HG03135 (cell line): ENCODE data around the gene MRPS14.
A peak's percentile ranks its signal among the peaks of the same experiment; 100 is the strongest.
"Not testable (repeated sequence)": the region's sequence is repeated elsewhere in the genome, so short reads cannot be mapped to it uniquely, and the experiment has no call there.

Source experiments
- ATAC-seq: cut with Tn5 transposase; IDR thresholded peaks from one replicate; pipeline ENCODE4 v1.9.1; 2021; ENCODE audit warnings: mild to moderate bottlenecking, moderate library complexity; ENCODE audit not compliant: unreplicated experiment

The MRPS14 gene

DNA sequence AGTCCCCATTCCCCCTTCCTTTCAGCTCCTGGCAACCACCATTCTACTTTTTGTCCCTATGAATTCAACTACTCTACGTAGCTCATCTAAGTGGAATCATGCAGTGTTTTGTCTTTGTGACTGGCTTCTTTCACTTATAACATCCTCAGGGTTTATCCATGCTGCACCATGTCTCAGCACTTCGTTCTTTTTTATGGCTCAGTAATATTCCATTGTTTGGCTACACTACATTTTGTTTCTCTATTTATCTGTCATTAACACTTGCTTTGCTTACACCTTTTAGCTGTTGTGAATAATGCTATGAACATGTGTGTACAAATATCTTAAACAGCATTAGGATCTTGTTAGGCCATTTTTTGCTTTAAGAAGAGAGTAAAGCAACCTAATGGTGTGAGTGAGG lies 1.5 kb upstream of the MRPS14 start:
- ATAC-seq, result no peak

DNA sequence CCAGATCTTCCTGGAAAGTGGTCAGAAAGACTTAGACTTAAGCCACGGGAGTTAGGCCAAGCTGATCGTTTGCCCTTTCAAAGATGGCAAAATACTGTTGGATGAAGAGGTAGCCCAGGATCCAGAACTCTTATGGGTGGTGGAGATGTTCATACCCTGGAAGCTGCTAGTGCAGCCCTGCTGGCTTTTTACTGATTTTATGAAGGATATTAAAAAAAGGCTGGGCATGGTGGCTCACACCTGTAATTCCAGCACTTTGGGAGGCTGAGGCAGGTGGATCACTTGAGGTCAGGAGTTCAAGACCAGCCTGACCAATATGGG lies 657 bp upstream of the MRPS14 start:
- ATAC-seq, result not testable (repeated sequence)

DNA sequence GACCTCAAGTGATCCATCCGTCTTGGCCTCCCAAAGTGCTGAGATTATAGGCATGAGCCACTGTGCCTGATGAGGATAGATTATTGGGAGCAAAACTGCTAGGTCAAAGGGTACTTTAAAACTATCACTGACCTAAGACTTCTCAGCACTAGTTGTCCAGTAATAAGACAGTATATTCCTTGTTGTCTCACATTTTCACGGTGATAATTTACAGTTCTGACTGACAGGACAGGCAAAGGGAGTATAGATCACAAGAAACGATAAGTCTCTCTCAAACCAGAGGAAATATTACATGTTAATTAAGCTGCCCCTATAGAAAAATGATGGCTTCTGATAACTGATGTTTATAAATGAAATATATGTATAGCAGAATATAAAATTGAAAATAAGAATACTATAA lies 3.7 kb downstream of the MRPS14 start:
- ATAC-seq, result no peak

DNA sequence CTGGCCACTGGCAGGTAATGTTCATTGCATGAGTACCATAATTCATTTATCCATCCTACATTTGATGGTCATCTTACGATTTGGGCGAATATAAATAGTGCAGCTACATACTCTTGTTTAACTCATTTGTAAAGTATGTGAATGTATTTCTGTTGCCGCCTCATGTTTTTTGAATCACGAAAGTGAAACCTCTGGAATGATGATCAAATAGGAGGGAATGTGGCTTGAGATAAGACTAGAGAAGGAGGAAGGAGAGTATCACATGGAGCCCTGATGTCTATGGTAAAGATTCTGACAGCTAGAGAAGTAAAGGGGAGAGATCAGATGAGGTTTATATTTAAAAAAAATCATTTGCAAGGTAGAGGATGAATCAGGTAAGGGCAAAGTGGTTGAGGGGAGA lies 8.0 kb downstream of the MRPS14 start:
- ATAC-seq, result no peak

DNA sequence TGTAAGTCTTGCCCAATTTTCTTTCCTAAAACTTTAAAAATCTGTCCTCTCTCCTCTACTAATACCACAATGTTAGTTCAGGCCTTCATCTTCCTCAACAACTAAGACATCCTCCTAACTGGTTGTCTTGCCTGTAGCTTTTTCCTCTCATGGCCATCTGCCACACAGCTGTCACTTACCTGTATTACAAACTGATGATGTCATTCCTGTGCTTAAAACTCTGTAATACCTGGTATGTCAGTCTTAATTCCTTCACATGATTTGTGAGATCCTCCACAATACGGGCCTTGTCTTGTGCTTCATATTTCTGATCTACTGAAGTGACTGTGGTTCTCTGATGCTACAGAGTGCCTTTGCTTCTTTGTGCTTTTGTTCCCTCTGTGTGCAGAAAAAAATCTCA lies 9.8 kb downstream of the MRPS14 start:
- ATAC-seq, result no peak

DNA sequence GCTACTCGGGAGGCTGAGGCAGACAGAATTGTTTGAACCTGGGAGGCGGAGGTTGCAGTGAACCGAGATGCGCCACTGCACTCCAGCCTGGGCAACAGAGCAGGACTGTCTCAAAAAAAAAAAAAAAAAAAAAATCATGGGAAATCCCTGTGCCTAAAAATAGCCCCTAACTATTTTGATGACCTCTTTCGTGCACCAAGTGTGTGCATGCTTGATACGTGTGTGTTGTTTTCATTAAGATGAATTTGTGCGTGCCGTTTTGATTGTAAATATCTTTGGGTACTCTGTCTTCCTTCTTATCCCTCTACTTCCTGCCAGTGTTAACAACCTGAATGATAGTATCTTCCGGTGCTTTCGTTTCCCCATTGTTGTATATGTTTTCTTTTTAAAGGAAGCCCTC lies 13.7 kb downstream of the MRPS14 start:
- ATAC-seq, result no peak

DNA sequence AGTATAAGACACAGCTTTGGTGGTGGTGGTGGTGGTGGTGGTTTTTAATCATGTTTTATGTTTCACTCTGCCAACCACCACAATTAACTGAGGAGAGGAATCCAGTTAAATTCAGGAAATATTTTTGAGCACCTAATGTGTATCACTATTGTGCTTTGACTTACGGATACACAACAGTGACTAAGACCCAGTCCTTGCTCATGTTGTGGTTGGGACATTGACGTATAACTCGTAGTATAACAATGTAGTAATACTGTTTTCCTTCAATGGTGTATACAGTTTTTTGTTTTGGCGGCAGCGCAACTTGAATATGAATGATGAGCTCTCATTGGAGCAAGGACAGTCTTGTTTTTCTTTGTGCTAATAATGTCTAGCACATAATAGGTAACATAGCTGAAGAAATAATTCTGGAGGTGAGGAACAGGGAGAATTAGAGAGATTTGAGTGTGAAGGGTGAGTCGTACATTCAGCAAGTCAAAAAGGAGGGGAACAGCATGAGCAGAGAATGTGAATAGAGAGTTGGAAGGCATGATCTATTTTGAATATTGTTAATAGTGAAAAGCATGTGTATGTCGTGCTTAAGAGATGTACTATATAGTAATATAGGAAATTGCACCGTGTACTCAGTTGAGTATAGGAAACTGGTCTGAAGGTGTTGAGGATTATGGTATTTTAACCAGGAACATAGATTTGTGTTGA lies 18.0 kb downstream of the MRPS14 start:
- no peak for ATAC-seq

DNA sequence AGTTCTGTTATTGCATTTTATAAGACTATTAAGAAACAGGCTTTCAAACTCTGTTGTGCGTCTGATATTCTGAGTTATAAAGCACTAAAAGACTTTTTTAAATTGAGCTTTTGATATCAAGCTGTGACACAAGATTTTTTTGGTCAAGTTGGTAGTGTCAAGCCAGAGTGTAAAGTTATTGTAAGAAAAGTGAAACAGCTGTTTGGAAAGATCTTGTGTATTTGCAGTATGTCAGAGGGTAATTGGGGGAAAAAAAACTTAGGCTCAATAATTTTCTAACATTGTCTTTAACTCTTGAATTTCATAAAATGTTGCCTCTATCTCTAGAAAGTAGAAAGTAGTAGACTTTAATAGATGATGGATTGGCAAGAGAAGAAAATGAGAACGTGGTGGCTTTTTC lies 19.7 kb downstream of the MRPS14 start:
- no peak for ATAC-seq

DNA sequence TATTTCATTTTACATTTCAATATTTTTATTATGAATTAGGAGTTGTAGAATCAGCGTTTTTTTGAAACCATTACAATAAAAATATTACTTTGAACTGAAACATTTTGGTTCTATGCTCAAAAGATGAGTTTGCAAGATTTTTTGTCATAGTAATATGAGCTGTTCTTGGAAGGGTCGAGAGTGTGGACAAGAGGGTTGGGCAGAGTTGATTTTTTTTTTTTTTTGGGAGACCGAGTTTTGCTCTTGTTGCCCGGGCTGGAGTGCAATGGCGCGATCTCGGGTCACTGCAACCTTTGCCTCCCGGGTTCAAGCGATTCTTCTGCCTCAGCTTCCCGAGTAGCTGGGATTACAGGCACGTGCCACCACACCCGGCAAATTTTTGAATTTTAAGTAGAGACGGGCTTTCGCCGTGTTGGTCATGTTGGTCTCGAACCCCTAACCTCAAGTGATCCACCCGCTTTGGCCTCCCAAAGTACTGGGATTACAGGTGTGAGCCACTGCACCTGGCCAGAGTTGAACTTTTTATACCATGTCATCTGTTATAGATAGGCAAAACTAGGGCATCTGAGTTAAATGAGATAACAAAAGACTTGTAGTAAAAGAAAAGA lies 20.2 kb downstream of the MRPS14 start:
- ATAC-seq, result no peak

DNA sequence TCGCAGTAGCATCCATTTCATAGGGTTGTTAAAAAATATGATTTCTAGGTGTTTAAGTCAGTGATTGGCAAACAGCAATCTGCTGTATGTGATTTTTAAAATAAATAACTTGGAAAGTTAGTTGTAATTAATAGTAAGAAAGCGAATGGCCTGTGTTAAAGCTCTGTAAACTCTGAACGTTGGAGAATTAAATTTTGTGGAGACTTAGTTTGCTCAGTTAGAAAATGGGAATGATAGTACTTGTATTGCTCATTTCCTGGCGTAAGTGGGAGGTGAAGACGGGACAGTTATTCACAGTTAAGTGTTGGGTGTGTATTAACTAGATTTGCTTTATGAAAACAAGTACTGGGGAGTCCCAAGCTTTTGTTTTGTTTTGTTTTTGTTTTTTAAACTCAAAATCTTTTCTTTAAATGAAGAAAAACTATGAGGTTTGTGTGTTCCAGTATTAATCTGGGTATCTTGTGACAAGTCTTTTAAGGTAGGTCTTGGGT lies 22.5 kb downstream of the MRPS14 start:
- no peak for ATAC-seq

DNA sequence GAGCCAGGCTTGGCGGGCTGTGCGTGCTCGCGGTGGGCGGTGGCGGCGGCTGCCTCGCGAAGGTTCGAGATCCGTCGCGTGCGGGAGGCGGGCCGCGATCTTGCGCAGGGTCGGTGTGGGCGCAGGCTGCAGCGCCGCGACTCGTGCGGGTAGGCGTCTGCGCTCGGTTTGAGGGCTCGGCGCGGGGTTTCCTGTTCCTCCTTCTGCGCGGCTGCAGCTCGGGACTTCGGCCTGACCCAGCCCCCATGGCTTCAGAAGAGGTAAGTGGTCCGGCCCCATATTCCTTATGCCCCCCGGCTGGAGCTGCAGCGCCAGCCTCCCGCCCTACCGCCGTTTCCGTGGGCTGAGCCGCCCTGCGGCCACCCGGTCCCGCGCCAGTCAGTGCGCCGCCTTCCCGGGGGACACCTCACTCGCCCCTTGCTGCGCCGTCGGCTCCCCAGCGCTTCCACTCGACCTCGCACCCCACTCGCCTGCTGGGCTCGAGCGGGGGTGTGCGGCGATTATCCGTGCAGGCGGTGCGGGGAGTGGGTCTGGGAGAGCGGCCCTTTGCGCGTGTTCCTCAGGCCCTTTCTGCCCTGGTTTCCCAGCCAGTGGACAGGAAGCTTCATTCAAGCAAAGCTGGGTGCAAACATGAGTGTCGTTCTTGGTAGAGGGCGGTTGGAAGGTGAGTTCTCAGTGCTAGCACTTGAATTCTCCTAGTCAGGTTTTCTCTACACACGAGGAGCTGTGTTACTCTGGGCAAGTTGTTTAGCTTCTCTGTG lies 23.1 kb downstream of the MRPS14 start, which contains the start of gene CACYBP:
Gene CACYBP, plus strand, starts transcription at position 12 of the 761 bp plus-strand sequence. Its CDS starts 234 bp downstream, at position 246.
- ATAC-seq, result peak; percentile 5

DNA sequence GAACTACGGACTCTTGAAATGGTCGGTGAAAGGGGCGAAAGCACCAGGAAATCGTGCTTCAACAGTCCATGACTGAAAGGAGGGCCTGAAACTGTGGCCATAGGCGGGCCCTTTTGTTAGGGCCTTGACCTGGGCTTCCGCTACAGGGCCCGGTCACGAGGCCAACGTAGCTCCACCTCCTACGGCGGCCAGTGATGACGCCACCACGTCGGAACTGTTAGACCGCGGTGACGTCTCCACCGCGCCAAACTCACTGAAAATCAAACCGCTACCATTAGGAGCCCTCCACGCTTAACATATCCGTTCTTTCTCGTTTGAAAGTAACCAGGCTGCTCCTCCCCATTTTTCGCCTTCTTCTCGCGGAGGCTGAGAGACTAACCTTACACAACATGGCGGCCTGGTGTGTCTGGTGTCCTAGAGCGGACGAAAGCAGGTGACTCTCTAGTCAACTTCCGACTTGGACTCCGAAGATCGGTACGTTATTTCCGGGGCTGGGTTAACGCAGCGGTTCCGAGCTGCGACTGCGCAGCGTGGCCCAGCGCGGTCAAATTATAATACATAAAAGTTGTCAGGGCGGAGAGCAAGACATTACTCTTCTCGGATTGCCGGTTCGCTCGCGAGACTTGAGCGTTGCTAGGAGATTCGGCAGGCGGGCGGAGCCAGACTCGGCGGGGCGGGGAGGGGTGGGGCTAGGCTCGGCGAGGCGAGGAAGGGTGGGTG lies 23.8 kb downstream of the MRPS14 start:
- peak; percentile 78 for ATAC-seq

DNA sequence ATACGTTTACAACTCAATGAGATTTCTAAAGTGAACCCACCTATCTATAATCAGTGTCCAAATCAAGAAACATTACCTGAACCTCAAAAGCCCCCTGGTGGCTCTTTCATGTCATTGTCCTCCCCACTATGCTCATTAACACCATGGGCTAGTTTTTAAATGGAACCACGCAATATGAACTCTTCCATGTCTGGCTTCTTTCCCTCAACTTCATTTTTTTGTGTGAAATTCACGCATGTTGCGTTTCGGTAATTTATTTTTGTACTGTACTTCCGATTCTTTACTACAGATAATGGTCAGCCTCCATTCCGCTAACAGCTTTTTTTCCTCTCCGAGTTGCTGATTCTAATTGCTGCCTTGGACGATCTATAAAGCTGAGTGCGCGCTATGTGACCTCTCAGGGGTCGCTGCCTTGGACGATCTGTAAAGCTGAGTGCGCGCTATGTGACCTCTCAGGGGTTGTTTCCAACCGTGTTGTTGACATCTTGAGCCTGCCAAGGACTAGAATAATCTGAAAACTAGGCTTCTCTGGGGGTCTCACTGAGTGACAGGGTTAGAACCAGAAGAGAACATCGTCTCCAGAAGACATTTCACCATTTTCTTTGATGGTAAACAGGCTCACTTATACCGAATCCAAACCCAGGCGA lies 24.5 kb downstream of the MRPS14 start:
- peak; percentile 0 for ATAC-seq

DNA sequence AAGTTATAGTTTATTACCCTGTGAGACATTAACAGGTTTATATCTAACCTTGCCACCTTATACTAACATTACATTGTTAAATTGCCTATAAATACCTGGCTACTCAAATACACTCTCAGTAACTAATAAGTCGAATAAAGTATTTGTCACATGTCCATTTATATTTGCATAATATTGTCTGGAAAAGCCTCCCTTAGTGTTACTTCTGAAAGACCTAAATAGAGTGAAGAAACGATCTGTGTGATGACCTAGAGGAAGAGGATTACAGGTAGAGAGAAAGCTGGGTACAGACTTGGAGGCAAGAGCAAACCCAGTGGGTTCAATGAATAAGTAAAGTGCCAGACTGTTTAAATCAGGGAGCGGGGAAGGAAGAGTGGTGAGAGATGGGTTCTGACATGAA lies 26.2 kb downstream of the MRPS14 start:
- ATAC-seq, result no peak

DNA sequence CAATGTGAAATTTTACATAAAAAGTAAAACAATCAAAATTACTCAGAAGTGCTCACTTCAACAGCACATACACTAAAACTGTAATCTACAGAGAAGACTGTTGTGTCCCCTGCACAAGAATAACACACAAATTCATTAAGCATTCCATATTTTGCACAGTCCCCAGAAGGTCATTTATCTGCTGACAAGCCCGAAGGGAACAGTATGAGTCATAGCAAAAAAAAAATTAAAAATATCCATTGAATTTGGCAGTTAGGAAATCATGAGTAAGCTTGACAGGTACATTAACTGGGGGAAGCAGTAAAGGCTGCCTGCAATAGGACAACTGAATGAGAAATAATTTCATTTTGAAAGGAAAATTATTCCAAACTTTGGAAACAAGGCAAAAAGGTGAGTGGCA lies 26.7 kb downstream of the MRPS14 start:
- no peak for ATAC-seq

DNA sequence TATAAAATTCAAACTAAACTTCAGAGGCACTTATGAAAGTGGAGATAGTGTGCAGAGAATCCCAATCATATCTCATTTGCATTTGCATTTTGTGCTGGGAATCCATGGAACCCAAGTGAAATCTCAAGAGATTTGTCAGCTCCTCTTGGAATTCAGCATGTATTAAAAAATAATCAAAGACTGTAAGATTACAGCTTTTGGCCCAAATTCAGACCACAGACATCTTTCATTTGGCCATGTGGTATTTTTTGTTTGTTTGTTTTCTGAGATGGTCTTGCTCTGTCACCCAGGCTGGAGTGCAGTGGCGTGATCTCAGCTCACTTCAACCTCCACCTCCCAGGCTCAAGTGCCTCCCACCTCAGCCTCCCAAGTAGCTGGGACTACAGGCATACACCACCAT lies 27.3 kb downstream of the MRPS14 start:
- ATAC-seq, result no peak

DNA sequence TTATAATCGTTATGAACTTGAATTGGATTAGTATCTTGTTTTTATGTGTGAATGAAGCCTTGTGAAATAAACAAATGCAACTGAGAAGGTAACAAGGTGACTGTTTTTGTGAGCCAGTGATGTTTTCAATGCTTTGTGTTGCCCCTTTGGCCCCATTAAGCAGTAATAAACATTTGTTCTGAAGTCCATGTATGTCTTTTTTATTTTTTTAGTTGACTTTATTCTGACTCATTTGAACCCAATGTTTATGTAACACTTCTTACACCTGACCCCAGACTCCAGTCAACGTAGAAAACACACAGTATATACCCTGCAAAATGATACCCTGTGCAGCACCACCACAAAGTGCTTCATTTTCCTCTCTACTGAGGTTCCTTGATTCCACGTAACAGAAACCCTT lies 28.1 kb downstream of the MRPS14 start:
- no peak for ATAC-seq

DNA sequence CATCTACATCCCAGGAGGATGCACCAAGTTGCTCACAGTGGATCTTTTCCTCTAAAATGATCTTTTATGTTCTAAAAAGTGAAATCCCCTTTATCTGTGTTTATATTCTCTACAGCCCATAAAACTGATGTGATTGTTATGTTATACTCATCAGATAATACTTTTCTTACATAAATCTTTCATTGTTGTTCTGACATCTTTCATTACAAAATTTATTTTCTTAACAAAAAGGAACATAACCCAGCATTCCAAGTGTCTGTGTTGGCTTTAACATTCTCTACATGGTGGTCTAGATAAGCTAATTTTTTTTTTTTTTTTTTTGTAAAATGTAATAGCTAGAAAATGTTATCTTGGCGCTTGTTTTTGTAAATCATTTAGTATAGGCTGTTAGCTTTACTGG lies 31.8 kb downstream of the MRPS14 start:
- no peak for ATAC-seq

DNA sequence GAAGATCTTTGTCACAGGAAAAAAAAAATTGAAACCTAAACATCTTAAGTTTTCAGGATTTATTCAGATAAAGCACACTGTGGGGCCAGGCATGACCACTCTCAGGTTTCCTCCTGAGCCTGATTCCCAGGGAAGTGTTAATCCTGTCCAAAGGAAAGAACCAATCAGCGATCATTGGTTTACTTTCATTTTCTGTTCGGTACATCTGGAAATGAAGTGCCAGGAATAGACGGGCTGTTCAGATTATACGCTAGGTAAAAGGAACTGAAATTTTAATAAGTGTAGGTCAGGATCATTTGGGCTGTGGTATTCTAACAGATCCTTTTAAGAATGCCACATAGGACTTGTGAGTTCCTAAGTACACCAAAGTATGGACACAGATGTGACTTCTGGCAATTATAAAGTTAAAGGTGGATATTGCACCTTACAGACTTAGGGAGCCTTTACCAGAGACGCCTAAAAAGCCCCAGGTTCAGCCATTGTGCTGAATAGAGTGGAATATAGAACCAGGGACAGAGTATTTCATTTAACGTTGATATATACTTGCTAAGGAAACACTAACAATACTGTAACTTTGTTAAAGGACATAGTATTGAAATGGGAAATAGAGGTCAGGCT lies 32.7 kb downstream of the MRPS14 start:
- ATAC-seq, result no peak

DNA sequence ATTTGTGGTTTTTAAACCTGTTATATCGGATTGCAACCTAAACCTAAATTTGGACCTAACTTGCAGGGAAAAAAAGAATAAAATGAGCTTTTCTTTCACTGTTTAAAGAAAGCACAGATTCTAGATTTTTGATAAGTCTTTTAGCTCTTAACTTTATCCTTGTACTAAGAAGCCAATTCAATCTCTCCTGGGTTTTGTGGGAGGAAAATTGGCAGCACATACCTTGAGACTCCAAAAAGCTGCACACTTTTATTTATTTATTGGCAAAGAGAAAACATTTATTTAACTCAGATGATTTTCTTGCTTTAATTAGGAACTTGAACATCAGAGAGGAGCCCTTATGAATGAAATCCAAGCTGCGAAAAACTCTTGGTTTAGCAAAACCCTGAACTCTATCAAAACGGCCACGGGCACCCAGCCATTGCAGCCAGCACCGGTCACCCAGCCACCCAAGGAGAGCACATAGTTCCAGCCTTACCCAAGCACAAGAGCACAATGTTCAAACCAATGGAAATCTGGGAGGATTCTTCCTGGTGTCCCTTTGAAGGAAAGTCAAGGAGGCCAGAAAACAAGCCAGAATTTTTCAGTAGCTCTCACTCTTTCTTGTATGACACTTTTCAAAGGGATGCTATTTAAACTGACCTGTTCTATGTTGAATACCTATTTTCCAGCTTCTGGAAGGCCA lies 33.5 kb downstream of the MRPS14 start:
- ATAC-seq, result no peak
